Tibial nerve (tissue), 4 donors: ENCODE measurements around the gene RASAL2. TPM values are rescaled to one million over a fixed set of nuclear protein-coding genes. Genes with fewer than 3 reads are reported as not detected.

Source experiments
- DNase-seq, 2 donors: peaks; one replicate each; pipeline ENCODE4 v3.0.0-alpha.2; 2019; ENCODE audit warnings: low spot score in 2 of 2
- H3K27ac ChIP-seq, 4 donors: fragments of 200-600 bp; sonication (generic) in 3 of 4; one replicate each; pipeline ENCODE4 v1.5.1; 2017 to 2019; ENCODE audit warnings: mild to moderate bottlenecking in 1 of 4
- H3K27me3 ChIP-seq, 2 donors: fragments of 200-600 bp; sonication (generic) in 1 of 2; one replicate each; pipeline versions ENCODE4 v1.5.1 to v1.6.0; 2017 to 2019
- H3K36me3 ChIP-seq, 3 donors: fragments of 200-600 bp; sonication (generic); one replicate each; pipeline ENCODE4 v1.5.1; 2018 to 2019
- H3K4me1 ChIP-seq, 4 donors: fragments of 200-600 bp; sonication (generic) in 3 of 4; one replicate each; pipeline ENCODE4 v1.5.1; 2017 to 2019
- H3K4me3 ChIP-seq, 4 donors: fragments of 200-600 bp; sonication (generic) in 3 of 4; one replicate each; pipeline ENCODE4 v1.5.1; 2017 to 2019; ENCODE audit warnings: mild to moderate bottlenecking in 1 of 4, moderate library complexity in 1 of 4
- H3K9me3 ChIP-seq, 4 donors: fragments of 200-600 bp; sonication (generic) in 3 of 4; one replicate each; pipeline ENCODE4 v1.5.1; 2017 to 2019
- EP300 ChIP-seq, 2 donors: sonication (generic); formaldehyde crosslinking; IDR thresholded peaks; one replicate each; pipeline ENCODE4 v1.6.1; 2017; ENCODE audit warnings: antibody characterized with exemption in 2 of 2, mild to moderate bottlenecking in 1 of 2
- POLR2A ChIP-seq, 2 donors: fragments of 450-650 bp; IDR thresholded peaks; one replicate each; pipeline ENCODE4 v1.6.1; 2017; ENCODE audit warnings: antibody characterized with exemption in 2 of 2, mild to moderate bottlenecking in 2 of 2, moderate library complexity in 2 of 2
- WGBS, 2 donors: methylation state at CpG; one replicate each; pipeline ENCODE4 v1.1.5; 2018; 5-methylcytosine and 5-hydroxymethylcytosine counted together
- total RNA-seq, 4 donors: library from RNA; depleted of rRNA; stranded (reverse); fragments of >200 nt; gene quantifications; one replicate each; pipeline ENCODE4 v1.1.0, GENCODE V29; 2016
- TF ChIP-seq, protein P1 (sequence below), 5 experiments: fragments of 200-600 bp in 3 of 5; fragments of 450-650 bp in 2 of 5; sonication (generic) in 3 of 5; IDR thresholded peaks; one replicate each; pipeline ENCODE4 v1.5.1; 2016 to 2019; ENCODE audit warnings: antibody characterized with exemption in 5 of 5, mild to moderate bottlenecking in 3 of 5, moderate library complexity in 2 of 5

The RASAL2 gene
- total RNA-seq, 4 donors from 2014 or later = 40.5 to 44.8 (median 43.0) TPM

- WGBS, 2 donors = 42 to 51% methylated on average over 3 of the region's 3 CpGs
- Histone ChIP-seq H3K27ac (peak overlapping the region in 1 of 4 donors; percentile 22), H3K36me3 (peaks cover 0 to 6% (median 0%) of the 10 kb centered on the region in 3 donors), H3K9me3 (no peaks in the 10 kb centered on the region), H3K27me3 (peaks cover 0 to 8% of the 10 kb centered on the region in 2 donors), H3K4me1 (peaks cover 0 to 22% (median 10%) of the 10 kb centered on the region in 4 donors), H3K4me3 (no peak overlapping the region)
- no peak for TF ChIP-seq POLR2A (IDR thresholded peaks at IDR 0.05)
- TF ChIP-seq, protein P1, sequence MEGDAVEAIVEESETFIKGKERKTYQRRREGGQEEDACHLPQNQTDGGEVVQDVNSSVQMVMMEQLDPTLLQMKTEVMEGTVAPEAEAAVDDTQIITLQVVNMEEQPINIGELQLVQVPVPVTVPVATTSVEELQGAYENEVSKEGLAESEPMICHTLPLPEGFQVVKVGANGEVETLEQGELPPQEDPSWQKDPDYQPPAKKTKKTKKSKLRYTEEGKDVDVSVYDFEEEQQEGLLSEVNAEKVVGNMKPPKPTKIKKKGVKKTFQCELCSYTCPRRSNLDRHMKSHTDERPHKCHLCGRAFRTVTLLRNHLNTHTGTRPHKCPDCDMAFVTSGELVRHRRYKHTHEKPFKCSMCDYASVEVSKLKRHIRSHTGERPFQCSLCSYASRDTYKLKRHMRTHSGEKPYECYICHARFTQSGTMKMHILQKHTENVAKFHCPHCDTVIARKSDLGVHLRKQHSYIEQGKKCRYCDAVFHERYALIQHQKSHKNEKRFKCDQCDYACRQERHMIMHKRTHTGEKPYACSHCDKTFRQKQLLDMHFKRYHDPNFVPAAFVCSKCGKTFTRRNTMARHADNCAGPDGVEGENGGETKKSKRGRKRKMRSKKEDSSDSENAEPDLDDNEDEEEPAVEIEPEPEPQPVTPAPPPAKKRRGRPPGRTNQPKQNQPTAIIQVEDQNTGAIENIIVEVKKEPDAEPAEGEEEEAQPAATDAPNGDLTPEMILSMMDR (IDR thresholded peaks at IDR 0.05) = no peak
- no peak for TF ChIP-seq EP300 (IDR thresholded peaks at IDR 0.05)
- DNase-seq = no peak
These were observed 390.9 kb downstream of the RASAL2 start for GRCh38 chr1:178484698-178485225.

- WGBS, 2 donors = 46 to 49% methylated on average over 3 of the region's 3 CpGs
These were observed 391.7 kb downstream of the RASAL2 start for GRCh38 chr1:178485541-178485981.

DNA sequence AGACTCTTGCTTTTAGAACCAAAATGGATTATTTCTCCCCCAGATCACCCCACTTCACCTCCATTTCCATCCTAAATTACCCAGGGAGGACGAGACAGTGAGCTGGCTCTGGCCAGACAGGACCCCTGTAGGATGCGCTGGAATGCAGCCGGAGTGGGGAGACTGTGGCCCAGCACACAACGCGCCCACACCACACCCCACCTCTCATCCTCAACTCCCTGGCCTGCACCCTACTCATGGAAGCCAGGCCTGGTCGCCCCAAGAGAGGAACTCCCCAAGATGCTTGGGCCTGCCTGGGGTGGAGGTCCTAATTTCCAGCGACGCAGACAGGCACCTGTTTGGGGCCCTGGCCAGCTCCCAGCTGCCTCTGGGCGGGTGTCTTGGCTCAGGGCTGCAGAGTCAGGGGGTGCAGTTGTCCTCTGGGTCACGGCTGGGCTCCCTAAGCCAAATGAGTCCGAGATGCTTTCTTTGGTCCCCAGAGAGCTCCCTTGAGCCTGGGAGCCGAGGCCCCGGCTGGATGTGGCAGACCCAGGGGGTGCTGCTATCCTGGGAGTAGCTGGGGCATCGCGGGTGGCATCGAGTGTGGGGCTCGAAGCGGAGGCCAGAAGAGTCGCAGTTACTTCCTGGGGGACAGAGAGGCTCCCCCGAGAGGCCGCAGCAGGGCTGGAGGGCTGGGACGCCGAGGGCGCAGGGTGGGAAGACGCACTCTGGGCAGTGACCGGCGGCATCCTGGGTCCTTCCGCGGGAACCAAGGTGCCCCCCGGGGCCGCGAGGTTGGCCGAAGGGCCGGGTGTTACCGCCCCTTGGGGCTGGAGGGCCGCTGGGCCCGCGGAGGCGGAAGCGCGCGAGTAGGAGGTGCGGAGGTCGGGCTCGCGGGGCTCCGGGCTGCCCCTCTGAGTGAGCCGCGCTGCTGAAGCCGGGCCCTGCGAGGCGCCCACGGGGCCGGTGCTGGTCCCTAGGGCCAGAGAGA lies 392.5 kb downstream of the RASAL2 start:
- Histone ChIP-seq H3K4me3 (peak overlapping the region; percentile 12 to 46 (median 31)), H3K9me3 (no peaks in the 10 kb centered on the region), H3K27me3 (peaks cover 0 to 8% of the 10 kb centered on the region in 2 donors), H3K4me1 (peaks cover 0 to 22% (median 10%) of the 10 kb centered on the region in 4 donors), H3K36me3 (no peaks in the 10 kb centered on the region), H3K27ac (peak overlapping the region in 2 of 4 donors; percentile 13 to 56)
- TF ChIP-seq EP300 (IDR thresholded peaks at IDR 0.05) (no peak), POLR2A (IDR thresholded peaks at IDR 0.05) (no peak)
- TF ChIP-seq, protein P1 (IDR thresholded peaks at IDR 0.05) = no peak
- WGBS, 2 donors = 35 to 54% methylated on average over 28 to 43 of the region's 54 CpGs
- no peak for DNase-seq

More at GRCh38 chr1:178485541-178485981, 391.7 kb downstream of the RASAL2 start:
- Histone ChIP-seq H3K4me3 (no peak overlapping the region), H3K4me1 (peaks cover 0 to 22% (median 10%) of the 10 kb centered on the region in 4 donors), H3K27ac (peak overlapping the region in 1 of 4 donors; percentile 31), H3K27me3 (peaks cover 0 to 8% of the 10 kb centered on the region in 2 donors), H3K9me3 (no peaks in the 10 kb centered on the region), H3K36me3 (no peaks in the 10 kb centered on the region)
- no peak for DNase-seq
- TF ChIP-seq POLR2A (IDR thresholded peaks at IDR 0.05) (no peak), EP300 (IDR thresholded peaks at IDR 0.05) (no peak)
- TF ChIP-seq, protein P1 (IDR thresholded peaks at IDR 0.05) = no peak

- TF ChIP-seq, protein P1 (IDR thresholded peaks at IDR 0.05) = no peak
- TF ChIP-seq EP300 (IDR thresholded peaks at IDR 0.05) (no peak), POLR2A (IDR thresholded peaks at IDR 0.05) (no peak)
- WGBS, 2 donors = 55 to 79% methylated on average over 7 to 16 of the region's 20 CpGs
- peak overlapping the region; percentile 12 to 46 (median 31) for H3K4me3 ChIP-seq
These were observed 393.2 kb downstream of the RASAL2 start for GRCh38 chr1:178487070-178487615.

More at GRCh38 chr1:178487070-178487615, 393.2 kb downstream of the RASAL2 start:
- Histone ChIP-seq H3K36me3 (no peaks in the 10 kb centered on the region), H3K27ac (peak overlapping the region in 2 of 4 donors; percentile 13 to 56), H3K9me3 (no peaks in the 10 kb centered on the region), H3K4me1 (peaks cover 0 to 22% (median 10%) of the 10 kb centered on the region in 4 donors), H3K27me3 (peaks cover 0 to 8% of the 10 kb centered on the region in 2 donors)
- DNase-seq = no peak
